ENCODE data around the gene CCDC184. TPM values are rescaled to one million over a fixed set of nuclear protein-coding genes. Genes with fewer than 3 reads are reported as not detected.
"Not testable (repeated sequence)": the region's sequence is repeated elsewhere in the genome, so short reads cannot be mapped to it uniquely, and the experiment has no call there.

Gene CCDC184
- total and polyA plus RNA-seq, 7 experiments from 2014 or later = 0.21 to 3.8 (median 0.22) TPM; not detected in 2

DNA sequence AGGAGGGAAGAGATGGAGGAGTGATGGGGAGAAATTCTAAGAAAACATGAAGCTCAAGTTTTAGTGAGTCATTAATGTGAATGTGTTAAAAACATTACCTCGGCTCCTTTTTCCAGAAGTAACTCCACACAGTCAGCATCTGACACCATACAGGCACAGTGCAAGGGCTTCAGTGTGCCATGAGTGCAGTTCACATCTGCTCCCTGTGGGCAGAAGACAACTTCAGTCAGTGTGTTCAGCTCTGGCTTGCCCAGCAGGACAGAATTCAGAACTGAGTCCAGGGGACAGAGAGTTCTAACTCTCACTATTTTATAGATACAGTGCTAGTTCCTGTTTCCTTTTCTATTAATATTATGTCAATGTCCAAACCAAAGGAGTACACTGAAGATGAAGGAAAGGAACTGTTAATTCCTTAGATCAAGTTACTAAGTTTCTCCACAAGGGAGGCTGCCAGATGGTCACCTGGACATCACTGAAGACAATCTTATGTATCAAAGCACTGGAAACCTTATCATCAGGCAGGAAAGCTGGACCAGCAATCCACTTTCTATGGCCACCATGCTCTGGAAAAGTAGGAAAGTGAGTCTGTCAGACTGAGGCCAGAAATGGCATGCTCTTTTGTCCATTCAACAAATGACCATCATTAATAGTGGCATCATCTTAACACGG lies 32.2 kb upstream of the CCDC184 start:
- Histone ChIP-seq H3K4me3 (ENCODE audit: low read length) (no peak overlapping the region), H3K9me3 (ENCODE audit: control insufficient read depth in 2 of 3, low read length in 3 of 3) (no peaks in the 10 kb centered on the region), H3K27me3 (ENCODE audit: control insufficient read depth in 2 of 2, insufficient read depth in 2 of 2, low read length in 2 of 2) (no peaks in the 10 kb centered on the region), H3K4me1 (ENCODE audit: control insufficient read depth in 2 of 2, insufficient read depth in 2 of 2, low read length in 2 of 2) (peaks cover 0 to 3% of the 10 kb centered on the region in 2 donors), H3K27ac (ENCODE audit: low read depth, low read length) (peak overlapping the region; percentile 27), H3K36me3 (ENCODE audit: control insufficient read depth in 2 of 3, insufficient read depth in 3 of 3, low read length in 3 of 3) (peaks cover 17 to 68% (median 25%) of the 10 kb centered on the region in 3 experiments)
- no peak for ATAC-seq
- Mint-ChIP-seq H3K9me3 (no peaks in the 10 kb centered on the region), H3K4me3 (no peak overlapping the region), H3K36me3 (peaks cover 7 to 40% (median 24%) of the 10 kb centered on the region in 5 donors), H3K27me3 (no peaks in the 10 kb centered on the region), H3K4me1 (peaks cover 16 to 26% (median 19%) of the 10 kb centered on the region in 7 donors), H3K27ac (peak overlapping the region in 3 of 9 donors; percentile 14 to 82 (median 28))
- ChIA-PET CTCF (interaction anchor here (0.8 kb wide), 1 partner anchor 409 kb away, joined by 3 read pairs; no protein-coding TSS in a partner anchor), POLR2A (interaction anchor here (0.6 to 0.8 kb wide), 2 partner anchors 190 to 338 kb away, joined by 3 to 6 read pairs; no protein-coding TSS in a partner anchor)
- no peak for DNase-seq
- intact Hi-C loops (cut with micrococcal nuclease) = no loop called here

GRCh38 chr12:48155786-48156185 lies 27.7 kb upstream of the CCDC184 start:
- H3K27me3 Mint-ChIP-seq; H3K9me3 ChIP-seq (ENCODE audit: control insufficient read depth in 2 of 3, low read length in 3 of 3); DNase-seq; H3K27me3 ChIP-seq (ENCODE audit: control insufficient read depth in 2 of 2, insufficient read depth in 2 of 2, low read length in 2 of 2); ATAC-seq; H3K9me3 Mint-ChIP-seq; H3K27ac ChIP-seq (ENCODE audit: low read depth, low read length); H3K4me3 ChIP-seq (ENCODE audit: low read length): not testable (repeated sequence)
- ChIA-PET CTCF (interaction anchor here (1.7 kb wide), 1 partner anchor 10 kb away, joined by 5 read pairs; no protein-coding TSS in a partner anchor), POLR2A (interaction anchor here (0.6 to 4.2 kb wide), 3 partner anchors 10 to 734 kb away, joined by 6 to 56 read pairs (median 6); no protein-coding TSS in a partner anchor)
- Histone ChIP-seq H3K4me1 (ENCODE audit: control insufficient read depth in 2 of 2, insufficient read depth in 2 of 2, low read length in 2 of 2) (peaks cover 8 to 20% of the 10 kb centered on the region in 2 donors), H3K36me3 (ENCODE audit: control insufficient read depth in 2 of 3, insufficient read depth in 3 of 3, low read length in 3 of 3) (peaks cover 9 to 26% (median 9%) of the 10 kb centered on the region in 3 experiments)
- H3K4me3 Mint-ChIP-seq = peak overlapping the region in 8 of 10 donors; percentile 69 to 99 (median 96)
- peak overlapping the region in 7 of 9 donors; percentile 83 to 99 (median 98) for H3K27ac Mint-ChIP-seq
- peaks cover 22 to 57% (median 49%) of the 10 kb centered on the region in 7 donors for H3K4me1 Mint-ChIP-seq
- intact Hi-C loops (cut with micrococcal nuclease) = loop anchor here in 1 of 2 donors (2.0 to 5.0 kb wide), 3 partner anchors 193 to 562 kb away; partner anchors contain the start of genes CCNT1, TMEM106C and ZNF641
- H3K36me3 Mint-ChIP-seq = peaks cover 0 to 13% (median 12%) of the 10 kb centered on the region in 5 donors

DNA sequence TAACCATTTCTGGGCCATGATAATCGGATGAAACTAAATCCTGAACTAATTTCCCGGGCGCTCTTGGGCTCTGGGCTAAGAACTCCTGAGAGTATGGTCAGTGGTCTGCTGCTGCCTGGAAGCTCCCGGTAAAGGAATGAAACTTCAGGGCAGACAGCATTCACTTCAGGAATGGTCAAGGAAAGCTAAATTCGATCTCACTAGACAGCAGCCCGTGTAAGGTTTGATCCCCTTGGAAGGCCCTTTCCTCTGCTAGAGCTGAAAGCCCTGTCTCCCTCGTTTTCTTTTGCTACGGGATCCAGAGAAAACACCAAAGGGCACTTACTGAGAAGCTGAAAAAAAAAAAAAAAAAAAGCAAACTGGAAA lies 26.8 kb upstream of the CCDC184 start:
- Histone ChIP-seq H3K36me3 (ENCODE audit: control insufficient read depth in 2 of 3, insufficient read depth in 3 of 3, low read length in 3 of 3) (peaks cover 2 to 18% (median 9%) of the 10 kb centered on the region in 3 experiments), H3K27ac (ENCODE audit: low read depth, low read length) (peak overlapping the region; percentile 84), H3K4me1 (ENCODE audit: control insufficient read depth in 2 of 2, insufficient read depth in 2 of 2, low read length in 2 of 2) (peaks cover 8 to 20% of the 10 kb centered on the region in 2 donors), H3K4me3 (ENCODE audit: low read length) (peak overlapping the region; percentile 97), H3K9me3 (ENCODE audit: control insufficient read depth in 2 of 3, low read length in 3 of 3) (no peaks in the 10 kb centered on the region), H3K27me3 (ENCODE audit: control insufficient read depth in 2 of 2, insufficient read depth in 2 of 2, low read length in 2 of 2) (no peaks in the 10 kb centered on the region)
- Mint-ChIP-seq H3K4me1 (peaks cover 22 to 65% (median 56%) of the 10 kb centered on the region in 7 donors), H3K4me3 (peak overlapping the region; percentile 90 to 99 (median 97)), H3K9me3 (no peaks in the 10 kb centered on the region), H3K27me3 (peaks cover 0 to 2% (median 0%) of the 10 kb centered on the region in 5 donors), H3K27ac (peak overlapping the region; percentile 95 to 99 (median 99)), H3K36me3 (peaks cover 0 to 12% (median 8%) of the 10 kb centered on the region in 5 donors)
- intact Hi-C loops (cut with micrococcal nuclease) = loop anchor here (1.0 to 5.0 kb wide), 14 partner anchors 9 to 561 kb away; partner anchors contain the start of genes CCDC184 (in 2 of the 2), CCNT1 (in 2 of the 2), PFKM (in 2 of the 2) and RPAP3 (in 2 of the 2)
- ChIA-PET CTCF (interaction anchor here (1.7 kb wide), 1 partner anchor 9 kb away, joined by 5 read pairs; no protein-coding TSS in a partner anchor), POLR2A (interaction anchor here (0.8 to 4.2 kb wide), 7 partner anchors 20 to 193 kb away, joined by 3 to 56 read pairs (median 6); partner anchors contain the start of genes SENP1 and ZNF641)
- DNase-seq (no peak), ATAC-seq (no peak)

- intact Hi-C loops (cut with micrococcal nuclease) = loop anchor here (1.0 to 5.0 kb wide), 14 partner anchors 8 to 560 kb away; partner anchors contain the start of genes CCDC184 (in 2 of the 2), CCNT1 (in 2 of the 2), PFKM (in 2 of the 2) and RPAP3 (in 2 of the 2)
- H3K9me3 Mint-ChIP-seq = no peaks in the 10 kb centered on the region
- POLR2A ChIA-PET = interaction anchor here (0.8 to 4.2 kb wide), 19 partner anchors 9 to 450 kb away, joined by 3 to 56 read pairs (median 4); partner anchors contain the start of genes SENP1, SLC48A1, TMEM106C and ZNF641
Observed at GRCh38 chr12:48157018-48157888, 26.2 kb upstream of the CCDC184 start, which contains the start of gene ASB8. ASB8 (minus strand) TSS chr12:48157515; CDS start chr12:48153496, 4,019 bp downstream.

DNA sequence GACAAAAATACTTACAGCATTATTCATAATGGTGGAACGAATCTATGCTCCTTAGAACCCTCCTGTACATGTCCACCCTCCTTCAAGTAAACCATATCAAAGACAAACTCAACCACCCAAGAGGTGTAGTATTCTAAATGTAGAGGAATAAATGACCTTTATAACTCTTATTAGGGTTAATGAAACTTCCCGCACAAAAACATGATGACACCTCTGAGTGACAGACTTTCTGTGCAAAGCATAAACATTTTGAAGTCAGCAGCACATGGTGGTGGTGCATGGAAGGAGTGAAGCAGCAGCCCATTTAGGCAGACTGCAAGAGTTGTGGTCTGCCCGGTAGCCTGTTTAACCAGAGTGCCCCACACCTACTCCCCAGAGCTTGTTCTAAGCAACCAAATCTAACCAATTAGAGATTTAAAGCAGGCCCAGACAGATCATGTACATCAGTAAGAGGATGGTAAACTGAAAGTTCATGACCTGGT lies 25.5 kb upstream of the CCDC184 start:
- Histone ChIP-seq H3K36me3 (ENCODE audit: control insufficient read depth in 2 of 3, insufficient read depth in 3 of 3, low read length in 3 of 3) (peaks cover 0 to 6% (median 5%) of the 10 kb centered on the region in 3 experiments), H3K27ac (ENCODE audit: low read depth, low read length) (peak overlapping the region; percentile 84), H3K4me3 (ENCODE audit: low read length) (peak overlapping the region; percentile 97), H3K27me3 (ENCODE audit: control insufficient read depth in 2 of 2, insufficient read depth in 2 of 2, low read length in 2 of 2) (no peaks in the 10 kb centered on the region), H3K4me1 (ENCODE audit: control insufficient read depth in 2 of 2, insufficient read depth in 2 of 2, low read length in 2 of 2) (peaks cover 8 to 20% of the 10 kb centered on the region in 2 donors), H3K9me3 (ENCODE audit: control insufficient read depth in 2 of 3, low read length in 3 of 3) (no peaks in the 10 kb centered on the region)
- POLR2A ChIA-PET = interaction anchor here (0.6 to 4.2 kb wide), 22 partner anchors 10 to 910 kb away, joined by 3 to 56 read pairs (median 4); partner anchors contain the start of genes CCDC184, SENP1, SLC48A1 and TMEM106C
- peak overlapping the region; percentile 95 to 99 (median 99) for H3K27ac Mint-ChIP-seq
- H3K27me3 Mint-ChIP-seq = peaks cover 0 to 6% (median 1%) of the 10 kb centered on the region in 5 donors
- H3K36me3 Mint-ChIP-seq = peaks cover 0 to 11% (median 5%) of the 10 kb centered on the region in 5 donors
- CTCF ChIA-PET = interaction anchor here (0.6 to 1.2 kb wide), 4 partner anchors 11 to 460 kb away, joined by 3 read pairs; partner anchors contain the start of gene SENP1
- no peak for DNase-seq
- no peak for ATAC-seq
- H3K4me3 Mint-ChIP-seq = peak overlapping the region; percentile 90 to 99 (median 97)
- H3K9me3 Mint-ChIP-seq = no peaks in the 10 kb centered on the region
- intact Hi-C loops (cut with micrococcal nuclease) = loop anchor here (1.0 to 5.0 kb wide), 14 partner anchors 7 to 559 kb away; partner anchors contain the start of genes CCDC184 (in 2 of the 2), CCNT1 (in 2 of the 2), PFKM (in 2 of the 2) and RPAP3 (in 2 of the 2)
- H3K4me1 Mint-ChIP-seq = peaks cover 21 to 62% (median 54%) of the 10 kb centered on the region in 7 donors

More at GRCh38 chr12:48157018-48157888, 26.2 kb upstream of the CCDC184 start, which contains the start of gene ASB8:
- H3K27ac ChIP-seq (ENCODE audit: low read depth, low read length) = peak within 1 kb of the TSS; percentile 84
- CTCF ChIA-PET = interaction anchor here (0.6 to 1.7 kb wide), 6 partner anchors 8 to 461 kb away, joined by 3 to 5 read pairs (median 3); partner anchors contain the start of gene SENP1
- H3K9me3 ChIP-seq (ENCODE audit: control insufficient read depth in 2 of 3, low read length in 3 of 3) = no peaks in the 10 kb centered on the region
- peaks cover 0 to 11% (median 9%) of the 10 kb centered on the region in 3 experiments for H3K36me3 ChIP-seq (ENCODE audit: control insufficient read depth in 2 of 3, insufficient read depth in 3 of 3, low read length in 3 of 3)
- ATAC-seq = peak; percentile 98
- peaks cover 8 to 20% of the 10 kb centered on the region in 2 donors for H3K4me1 ChIP-seq (ENCODE audit: control insufficient read depth in 2 of 2, insufficient read depth in 2 of 2, low read length in 2 of 2)
- peak within 1 kb of the TSS; percentile 97 for H3K4me3 ChIP-seq (ENCODE audit: low read length)
- DNase-seq = peak; percentile 95 to 99 (median 98)
- Mint-ChIP-seq H3K27ac (peak within 1 kb of the TSS; percentile 95 to 99 (median 99)), H3K27me3 (peaks cover 0 to 5% (median 0%) of the 10 kb centered on the region in 5 donors), H3K4me3 (peak within 1 kb of the TSS; percentile 90 to 99 (median 97)), H3K4me1 (peaks cover 22 to 65% (median 56%) of the 10 kb centered on the region in 7 donors), H3K36me3 (peaks cover 0 to 12% (median 8%) of the 10 kb centered on the region in 5 donors)
- no peaks in the 10 kb centered on the region for H3K27me3 ChIP-seq (ENCODE audit: control insufficient read depth in 2 of 2, insufficient read depth in 2 of 2, low read length in 2 of 2)
